Measurements from ENCODE around the gene NECAB2.

The NECAB2 gene

DNA sequence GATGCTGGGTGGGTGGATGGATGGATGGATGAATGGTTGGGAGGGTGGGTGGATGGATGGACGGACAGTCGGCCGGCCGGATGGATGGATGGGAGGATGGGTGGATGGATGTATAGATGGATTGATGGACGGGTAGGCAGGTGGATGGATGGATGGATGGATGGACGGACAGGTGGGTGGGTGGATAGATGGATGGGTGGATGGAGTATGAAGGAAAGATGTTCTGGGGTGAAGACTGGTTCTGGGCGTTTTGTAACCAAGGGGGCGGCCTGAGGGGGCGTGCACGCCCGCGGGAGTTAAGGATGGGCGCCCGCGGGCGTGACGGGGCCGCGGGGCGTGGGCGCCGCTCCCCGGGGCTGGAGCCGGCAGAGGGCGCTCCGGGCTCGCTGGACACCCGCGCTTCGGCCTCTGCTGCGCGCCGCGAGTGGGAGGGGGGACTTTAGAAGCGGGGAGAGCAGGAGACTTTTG lies at the start of gene NECAB2:
NECAB2 (plus strand) TSS at position 407 of the 468 bp plus-strand sequence. CDS start 405 bp downstream, outside the sequence.
- DNase-seq (ENCODE audit: low spot score) = peak; percentile 81

DNA sequence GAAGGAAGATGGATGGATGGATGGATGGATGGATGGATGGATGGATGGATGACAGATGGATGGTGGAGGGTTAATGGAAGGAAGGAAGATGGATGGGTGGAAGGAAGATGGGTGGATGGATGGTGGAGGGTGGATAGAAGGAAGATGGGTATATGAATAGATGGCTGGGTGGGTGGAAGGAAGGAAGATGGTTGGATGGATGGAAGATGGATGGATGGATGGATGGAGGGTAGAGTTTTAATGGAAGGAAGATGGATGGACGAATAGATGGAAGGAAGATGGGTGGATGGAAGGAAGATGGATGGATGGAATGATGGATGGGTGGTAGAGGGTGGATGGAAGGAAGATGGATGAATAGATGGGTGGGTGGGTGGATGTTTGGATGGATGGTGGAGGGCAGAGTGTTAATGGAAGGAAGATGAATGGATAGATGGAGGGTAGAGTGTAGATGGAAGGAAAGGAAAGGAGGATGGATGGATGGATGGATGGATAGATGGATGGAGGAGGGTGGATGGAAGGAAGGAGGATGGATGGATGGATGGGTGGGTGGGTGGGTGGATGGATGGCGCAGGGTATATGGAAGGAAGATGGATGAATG lies 47.1 kb upstream of the NECAB2 start:
- no peak for DNase-seq (ENCODE audit: low spot score)

DNA sequence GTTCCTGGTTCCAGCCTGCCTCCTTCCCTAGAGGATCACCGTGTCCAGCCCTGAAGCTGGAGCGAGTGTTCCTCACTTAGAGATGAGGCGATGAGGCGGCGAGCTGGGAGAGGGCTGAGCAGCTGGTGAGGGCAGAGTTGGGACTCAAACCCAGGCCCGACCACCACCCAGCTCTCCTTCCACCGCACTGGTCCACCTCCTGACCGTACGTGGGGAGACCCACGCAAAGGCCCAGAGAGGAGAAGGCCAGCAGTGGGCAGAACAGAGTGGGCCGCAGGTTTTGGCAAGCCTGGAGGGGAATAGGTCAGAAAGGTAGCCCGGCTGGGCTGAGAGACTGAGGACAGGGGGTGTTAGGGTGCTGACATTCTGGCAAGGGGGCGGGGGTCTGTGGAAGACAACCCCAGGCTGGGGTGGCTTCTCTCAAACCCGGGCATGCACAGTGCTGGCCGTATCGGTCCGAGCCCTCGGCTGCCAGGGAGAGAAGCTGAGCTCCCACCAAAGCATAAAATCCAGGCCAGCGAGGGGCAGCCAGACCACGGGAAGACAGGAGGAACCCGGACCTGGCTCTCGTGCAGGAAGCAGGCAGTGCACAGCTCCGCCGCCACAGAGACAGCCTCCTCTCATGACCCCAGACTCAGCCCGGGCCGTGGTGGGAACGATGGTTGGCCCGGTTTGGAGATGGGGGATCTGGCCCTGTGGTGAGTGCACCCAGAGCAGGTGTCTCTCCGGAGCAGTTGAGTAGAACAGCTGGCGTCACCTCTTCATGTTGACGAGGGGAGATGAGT lies 44.3 kb upstream of the NECAB2 start:
- no peak for DNase-seq (ENCODE audit: low spot score)

DNA sequence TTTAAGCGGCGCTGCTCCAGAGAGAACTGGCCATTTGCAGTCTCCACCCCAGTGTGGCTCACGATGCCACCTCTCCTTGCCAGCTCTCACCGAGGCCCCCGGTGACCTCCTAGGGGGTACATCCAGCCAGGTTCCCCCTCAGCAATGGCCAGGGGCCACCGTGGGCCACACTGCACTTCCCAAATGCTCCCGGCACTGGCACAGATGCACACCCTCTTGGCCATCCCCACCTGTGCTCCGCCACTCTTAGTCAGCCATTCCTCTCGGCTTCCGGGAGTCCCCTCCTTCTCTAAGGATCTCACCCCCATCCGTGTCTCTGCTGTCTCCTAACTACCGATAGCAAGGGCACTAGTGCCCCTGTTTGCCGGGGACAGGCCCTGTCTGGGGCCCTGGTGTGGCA lies 43.4 kb upstream of the NECAB2 start:
- DNase-seq (ENCODE audit: low spot score) = no peak

DNA sequence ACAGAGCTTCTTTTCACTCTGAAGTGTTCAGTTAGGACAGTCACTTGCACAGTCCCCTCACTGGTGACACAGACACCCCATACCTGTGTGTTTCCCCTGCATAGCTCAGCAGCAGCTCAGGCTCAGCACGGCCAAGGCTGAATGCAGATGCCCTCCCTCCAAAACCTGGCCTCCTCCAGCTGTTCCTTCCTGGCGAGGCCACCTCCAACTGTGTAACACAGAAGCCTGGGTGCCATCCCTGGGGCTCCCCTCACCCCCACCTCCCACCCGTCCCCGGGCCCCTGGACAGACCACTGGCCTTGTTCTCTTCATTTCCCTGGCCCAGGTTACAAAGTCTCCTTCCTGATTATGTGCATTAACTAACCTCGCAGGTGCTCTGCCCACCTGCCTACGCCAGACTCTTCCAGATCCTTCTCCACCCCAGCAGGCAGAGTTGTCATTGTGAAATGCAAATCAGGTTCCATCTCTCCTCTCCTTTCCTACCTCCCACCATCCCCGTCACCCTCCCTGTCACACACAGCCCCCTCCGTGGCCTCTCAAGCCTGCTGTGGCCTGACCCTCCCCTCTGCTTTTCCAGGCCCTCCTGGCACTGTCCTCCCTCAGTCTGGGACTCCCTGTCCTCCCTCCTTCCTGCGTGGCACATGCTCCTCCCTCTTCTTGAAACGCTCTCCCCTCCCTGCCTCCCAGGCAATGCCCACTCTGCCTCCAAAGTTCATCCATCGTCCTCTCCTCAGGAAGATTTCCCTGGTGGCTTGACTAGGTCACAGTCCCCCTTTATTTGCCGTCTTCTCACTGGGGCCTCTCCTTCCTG lies 42.7 kb upstream of the NECAB2 start:
- no peak for DNase-seq (ENCODE audit: low spot score)

DNA sequence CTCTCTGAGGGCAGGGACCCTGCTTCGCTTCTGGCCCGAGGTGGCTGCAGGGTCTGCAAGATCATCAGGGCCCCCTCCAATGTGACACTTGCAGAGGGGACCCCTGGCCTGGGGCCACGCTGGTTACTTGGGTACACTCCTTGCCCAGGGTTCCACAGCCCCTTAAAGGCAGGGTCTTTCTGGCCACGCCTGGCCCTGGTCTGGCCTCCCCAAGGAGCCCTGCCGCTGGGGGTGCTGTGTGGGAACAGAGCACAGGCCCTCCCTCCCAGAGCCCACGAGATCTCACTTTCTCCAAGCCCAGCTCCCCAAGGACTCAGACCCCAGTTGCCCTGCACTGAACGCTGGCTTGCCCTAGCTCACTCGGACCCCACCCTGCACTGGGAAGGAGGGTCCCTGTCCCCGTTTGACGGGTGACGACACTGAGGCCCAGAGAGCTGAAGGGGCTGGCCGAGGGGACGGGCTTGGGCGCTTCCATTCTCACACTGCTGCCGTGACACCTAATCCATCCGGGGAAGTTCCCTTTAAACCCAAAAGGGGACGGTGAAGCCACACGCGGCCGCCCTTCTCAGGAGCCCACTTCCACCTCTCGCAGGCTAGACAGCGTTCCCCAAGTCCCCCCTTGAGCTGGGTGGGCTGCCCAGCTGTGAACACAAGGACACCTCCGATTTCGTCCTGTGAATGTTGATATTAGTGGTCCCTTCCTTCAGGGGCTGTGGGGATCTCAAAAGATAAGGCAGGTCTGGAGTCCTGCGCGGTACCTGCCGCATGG lies 41.9 kb upstream of the NECAB2 start:
- no peak for DNase-seq (ENCODE audit: low spot score)

DNA sequence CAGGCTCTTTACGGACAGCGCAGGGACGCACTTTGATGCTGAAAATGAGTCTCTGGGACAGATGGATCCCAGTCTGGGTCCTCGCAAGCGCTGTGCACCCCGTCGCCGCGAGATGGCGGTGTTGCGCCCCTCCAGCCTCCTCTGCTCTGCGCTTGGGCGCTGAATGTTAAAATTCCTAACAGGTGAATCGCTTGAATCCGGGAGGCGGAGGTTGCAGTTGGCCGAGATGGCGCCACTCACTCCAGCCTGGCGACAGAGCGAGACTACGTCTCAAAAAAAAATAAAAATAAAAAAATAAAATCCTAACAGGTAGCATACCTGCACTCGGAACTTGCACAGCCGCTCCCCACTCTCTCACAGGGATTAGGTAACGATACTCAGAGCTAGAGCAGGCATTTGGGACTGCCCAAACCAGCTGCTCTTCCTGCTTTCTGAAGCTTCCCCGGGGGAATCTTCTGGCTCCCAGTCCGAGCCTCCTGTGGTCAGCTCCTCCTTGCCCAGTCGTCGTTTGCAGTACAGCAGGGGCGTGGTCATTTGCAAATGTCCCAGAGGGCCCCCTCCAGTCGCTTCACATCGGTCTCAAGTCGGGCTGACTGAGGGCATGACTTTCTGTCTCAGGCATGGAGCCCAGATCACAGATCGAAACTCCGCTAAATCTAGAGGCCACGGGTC lies 41.2 kb upstream of the NECAB2 start:
- DNase-seq (ENCODE audit: low spot score) = peak; percentile 92

DNA sequence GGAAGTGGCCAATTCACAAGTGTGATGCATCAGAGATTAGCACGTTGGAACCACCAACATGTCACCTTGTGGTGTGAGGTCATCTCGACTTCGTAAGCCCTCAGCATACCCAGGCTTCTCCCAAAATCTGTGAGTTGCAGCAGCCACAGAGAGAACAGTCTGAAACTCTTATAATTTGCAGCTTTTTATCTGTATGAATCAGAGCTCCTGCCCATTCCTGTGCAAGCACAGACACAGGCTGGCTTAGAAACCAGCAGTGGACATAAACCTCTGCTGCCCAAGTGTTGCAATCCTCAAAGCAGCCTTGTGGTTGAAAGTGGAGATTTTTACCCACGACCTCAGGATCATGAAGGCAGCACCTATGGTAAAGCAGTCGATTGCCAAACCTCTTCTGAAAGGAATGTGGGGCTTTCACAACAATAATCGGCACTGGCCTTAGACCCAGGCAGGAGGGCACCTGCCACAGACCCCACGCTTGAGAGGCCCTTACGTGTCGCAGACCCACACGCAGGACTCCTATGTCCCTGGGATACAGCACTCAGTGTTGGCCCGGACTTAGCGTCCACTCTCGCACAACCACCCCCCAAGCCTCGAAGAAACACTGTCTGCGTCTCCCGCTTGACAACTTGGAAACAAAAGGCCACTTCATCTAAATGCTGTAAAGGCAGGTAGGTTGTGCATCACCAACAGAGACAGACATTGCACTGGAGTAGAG lies 39.5 kb upstream of the NECAB2 start:
- peak; percentile 90 for DNase-seq (ENCODE audit: low spot score)

DNA sequence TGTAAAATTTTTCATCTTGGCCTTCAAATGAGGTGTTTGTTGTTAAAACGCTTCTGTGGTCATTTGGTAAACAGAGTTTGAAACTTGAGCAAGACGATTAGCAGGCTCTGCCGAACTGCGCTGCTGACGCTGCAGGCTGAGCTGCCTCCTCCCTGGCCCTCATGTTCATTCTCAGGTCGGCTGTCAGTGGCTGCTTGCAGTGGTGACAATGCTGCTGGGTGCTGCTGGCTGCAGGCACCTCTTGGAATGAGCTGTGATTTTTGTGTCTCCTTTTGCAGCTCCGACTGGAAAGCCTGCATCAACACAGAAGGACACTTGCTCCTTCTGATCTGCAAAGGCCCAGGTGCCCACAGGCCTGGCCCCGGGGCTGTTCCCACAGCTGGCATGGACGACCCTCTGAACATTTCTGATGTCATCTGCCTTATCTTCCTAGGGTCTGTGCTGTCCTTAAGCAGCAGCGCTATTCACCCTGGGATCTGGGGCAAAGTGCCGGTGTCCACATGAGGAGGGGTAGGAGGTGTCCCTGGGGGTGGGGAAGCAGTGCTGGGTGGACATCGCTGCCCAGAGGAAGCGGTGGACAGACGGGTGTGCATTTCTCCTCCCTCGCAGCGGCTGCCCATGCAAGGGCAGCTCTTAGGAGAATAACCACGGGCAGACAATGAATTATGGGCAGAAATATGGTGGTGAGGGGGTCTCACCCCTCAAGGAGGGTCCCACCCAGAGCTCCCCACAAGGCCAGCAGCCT lies 38.1 kb upstream of the NECAB2 start:
- no peak for DNase-seq (ENCODE audit: low spot score)

DNA sequence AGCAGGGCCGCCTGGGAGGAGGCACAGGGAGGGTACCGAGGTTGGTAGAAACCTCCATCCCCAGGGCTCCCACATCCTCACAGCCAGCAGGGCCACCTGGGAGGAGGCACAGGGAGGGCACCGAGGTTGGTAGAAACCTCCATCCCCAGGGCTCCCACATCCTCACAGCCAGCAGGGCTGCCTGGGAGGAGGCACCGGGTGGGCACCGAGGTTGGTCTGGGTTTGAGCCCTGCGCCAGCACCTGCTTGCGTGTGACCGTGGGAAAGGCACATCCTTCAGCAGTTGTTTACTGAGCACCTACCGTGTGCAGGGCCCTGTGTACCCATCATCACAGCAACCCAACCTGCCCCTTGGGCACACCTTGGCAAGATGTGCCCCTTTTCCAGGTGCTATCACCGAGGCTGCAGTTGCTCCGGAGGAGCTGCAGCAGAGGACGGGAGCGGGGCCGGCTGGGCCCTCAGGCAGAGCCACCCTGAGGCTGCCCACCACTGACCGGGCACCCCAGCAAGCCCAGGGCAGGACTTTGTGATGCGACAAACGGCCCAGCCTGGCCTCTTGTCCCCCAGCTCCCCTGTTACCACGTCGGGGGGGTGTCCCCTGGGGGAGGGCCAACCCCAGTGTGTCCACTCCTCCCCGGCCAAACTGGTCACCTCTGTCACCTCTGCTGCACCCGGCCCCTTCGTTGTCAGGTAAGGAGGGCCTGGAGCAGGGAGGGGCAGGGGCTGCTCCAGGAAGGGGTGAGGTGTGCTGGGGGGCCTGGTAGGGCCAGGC lies 37.1 kb upstream of the NECAB2 start:
- no peak for DNase-seq (ENCODE audit: low spot score)

DNA sequence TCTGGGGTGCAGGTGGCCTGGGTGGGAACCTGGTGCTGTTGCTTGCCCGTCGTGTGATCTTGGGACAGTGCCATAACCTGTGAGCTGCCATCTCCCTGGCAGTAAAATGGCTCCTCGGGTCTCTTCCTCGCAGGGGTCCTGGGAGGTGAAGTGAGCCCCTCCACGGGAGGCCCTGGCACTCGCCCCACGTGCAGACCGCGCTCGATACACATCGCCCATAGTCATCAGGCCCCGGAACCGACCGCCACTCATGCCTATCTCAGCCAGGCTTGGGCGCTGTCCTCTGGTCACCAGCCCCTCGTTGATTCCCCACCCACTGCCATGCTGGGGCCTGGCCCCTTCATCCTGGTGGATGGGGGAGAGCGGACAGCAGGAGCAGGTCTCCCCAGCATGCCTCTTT lies 36.5 kb upstream of the NECAB2 start:
- DNase-seq (ENCODE audit: low spot score) = no peak

DNA sequence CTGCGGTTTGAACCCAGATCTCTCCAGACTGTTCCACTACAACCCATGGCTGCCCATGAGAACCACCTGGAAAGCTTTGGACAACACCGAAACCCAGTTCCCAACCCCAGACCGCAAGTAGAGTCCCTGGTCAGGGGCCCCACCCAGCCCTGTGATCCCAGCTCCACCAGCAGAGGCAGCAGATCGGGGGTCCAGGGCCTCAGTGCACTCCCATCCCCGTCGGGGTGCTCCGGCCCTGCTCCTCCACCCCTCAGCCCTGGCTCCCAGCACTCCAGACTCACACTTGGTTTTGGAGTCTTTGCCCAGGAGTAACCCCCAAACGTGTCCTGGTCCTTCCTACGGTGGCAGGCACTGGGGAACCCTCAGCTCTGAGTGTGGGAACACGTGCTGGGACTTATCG lies 35.7 kb upstream of the NECAB2 start:
- DNase-seq (ENCODE audit: low spot score) = no peak

DNA sequence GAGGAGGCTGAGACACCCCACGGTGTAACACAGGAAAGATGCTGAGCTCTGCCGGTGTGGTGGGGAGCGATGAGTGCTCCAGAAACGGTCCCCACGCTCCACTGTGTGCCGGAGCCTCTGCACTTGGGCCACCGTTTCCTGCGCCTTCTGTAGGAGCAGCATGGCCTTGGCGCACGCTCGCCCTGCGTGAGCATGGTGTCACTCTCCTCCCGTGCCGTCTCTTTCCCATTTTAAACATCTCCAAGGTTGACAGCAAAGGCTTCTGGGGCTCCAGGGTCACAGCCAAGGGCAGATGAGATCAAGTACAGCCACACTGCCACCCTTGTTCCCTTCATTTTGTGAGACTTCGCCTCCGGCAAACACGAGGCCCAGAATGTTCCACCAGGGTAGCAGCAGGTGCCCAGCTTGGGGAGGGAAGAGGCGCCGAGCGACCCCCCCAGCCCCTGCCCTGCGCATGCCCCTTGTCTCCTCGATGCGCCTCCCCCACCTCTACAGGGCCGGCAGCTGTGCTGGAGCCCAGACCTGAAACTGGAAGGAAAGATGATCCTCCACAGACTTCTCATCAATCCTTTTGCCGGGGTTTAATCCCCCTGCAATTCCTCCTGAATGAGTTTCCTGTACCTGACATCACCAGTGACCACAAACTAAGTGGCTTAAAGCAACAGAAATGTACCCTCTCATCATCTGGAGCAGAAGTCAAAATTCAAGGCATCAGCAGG lies 34.9 kb upstream of the NECAB2 start:
- DNase-seq (ENCODE audit: low spot score) = no peak

DNA sequence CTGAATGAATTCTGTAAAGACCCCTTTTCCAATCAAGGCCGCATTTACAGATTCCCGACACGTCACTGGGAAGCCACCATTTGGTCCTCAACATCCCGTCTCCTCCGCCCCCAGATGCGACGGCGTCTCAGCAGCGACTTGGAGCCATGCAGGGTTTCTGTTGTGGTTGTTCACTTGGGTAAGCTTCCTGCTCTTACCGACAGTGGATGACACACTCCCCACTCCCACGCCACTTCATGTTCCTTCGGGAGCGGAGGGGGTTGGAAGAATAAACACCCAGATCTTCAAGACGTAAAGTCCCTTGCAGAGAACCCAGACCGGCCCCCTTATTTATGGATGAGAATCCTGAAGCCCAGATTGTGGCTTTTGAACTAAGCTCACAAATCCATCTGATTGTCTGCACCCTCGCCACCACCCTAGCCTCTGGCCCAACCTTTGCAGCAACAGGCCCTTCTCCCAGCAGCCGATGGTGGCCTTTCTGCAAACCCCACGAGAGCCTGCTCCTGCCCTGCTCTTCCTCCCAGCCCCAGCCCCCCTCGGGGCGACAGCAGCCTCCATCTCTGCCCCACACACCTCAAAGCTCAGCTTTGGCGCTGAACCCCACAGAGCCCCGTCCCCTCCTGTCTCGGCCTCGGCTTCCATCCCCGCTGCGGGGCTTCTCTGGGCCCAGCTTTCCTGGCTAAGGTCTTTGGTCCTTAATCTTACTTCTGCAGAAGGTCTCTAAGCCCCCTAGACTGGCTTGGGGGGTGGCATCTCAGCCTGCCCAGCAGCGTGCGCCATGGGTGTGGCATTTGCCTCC lies 34.0 kb upstream of the NECAB2 start:
- peak; percentile 26 for DNase-seq (ENCODE audit: low spot score)

DNA sequence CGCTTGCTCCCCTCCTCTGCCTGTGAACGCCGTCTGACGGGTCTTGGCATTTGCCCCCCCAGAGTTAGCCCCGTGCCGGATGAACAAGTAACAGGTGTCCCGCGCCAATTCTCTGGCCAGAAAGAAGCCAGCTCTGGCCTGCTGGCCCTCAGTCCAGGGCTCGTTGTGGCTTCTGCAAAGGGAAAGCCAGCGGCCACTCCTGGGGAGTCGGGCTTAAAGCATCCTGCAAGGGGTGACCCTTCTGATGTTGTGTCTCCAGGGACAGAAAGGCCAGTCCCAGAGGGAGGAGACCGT lies 33.4 kb upstream of the NECAB2 start:
- DNase-seq (ENCODE audit: low spot score) = no peak

DNA sequence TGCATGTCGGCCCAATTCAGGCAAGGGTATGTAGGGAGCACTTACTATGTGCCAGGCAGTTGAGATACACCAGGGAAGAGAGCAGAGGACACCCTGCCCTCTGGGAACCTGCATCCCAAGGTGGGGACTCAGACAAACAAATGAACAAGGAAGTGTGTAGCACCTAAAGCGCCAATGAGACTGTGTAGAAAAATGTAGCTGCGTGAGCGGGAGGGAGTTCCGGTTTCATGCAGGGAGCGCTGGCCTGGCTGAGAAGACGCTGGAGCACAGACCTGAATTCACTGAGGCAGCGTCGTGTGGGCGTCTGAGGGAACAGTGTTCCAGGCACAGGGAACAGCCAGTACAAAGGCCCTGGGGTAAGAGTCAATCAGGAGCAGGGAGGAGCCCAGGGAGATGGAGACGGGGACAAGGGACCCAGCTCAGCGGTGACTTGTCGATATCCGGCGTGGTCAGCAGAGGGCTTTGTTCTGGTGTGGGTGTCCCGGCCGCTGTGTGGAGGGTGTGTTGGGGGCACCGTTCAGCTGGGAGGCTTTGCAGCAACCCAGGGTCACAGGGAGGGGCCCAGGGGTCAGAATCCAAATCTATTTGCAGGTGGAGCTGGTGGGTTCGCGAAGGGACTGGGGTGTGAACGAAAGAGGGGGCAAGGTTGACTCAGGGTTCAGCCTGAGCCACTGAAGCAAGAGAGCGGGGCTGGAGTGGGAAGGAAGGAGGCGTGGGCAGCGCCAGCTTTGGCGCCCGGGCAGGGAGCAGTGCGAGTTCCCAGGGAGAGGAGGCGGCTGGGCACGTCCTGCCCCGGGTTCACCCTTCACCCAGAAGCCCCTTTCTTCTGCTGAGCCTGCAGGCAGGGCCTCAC lies 32.8 kb upstream of the NECAB2 start:
- no peak for DNase-seq (ENCODE audit: low spot score)

DNA sequence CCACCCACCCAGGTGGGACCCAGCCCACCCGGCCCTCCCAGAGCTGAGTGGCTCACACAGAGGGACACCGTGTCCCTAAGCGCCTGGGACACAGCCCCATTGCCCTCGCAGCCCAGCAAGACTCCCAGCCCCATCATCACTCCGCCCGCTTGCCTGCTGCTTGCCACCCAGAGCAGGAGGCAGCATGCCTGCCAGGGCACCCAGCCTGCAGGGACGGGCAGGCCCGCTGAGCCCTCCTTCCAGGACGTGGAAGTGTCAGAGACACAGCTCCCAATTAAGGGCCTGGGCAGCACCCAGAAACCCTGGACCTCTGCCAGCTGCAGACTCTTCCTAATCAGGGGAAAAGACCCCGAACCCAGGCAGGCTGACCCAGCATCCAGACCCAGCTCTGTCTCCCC lies 32.2 kb upstream of the NECAB2 start:
- DNase-seq (ENCODE audit: low spot score) = no peak

Measured in AG08395 (cell line).